ENCODE results near the gene MISP. TPM values are rescaled to one million over a fixed set of nuclear protein-coding genes. Genes with fewer than 3 reads are reported as not detected.

Gene MISP
- total and polyA plus RNA-seq, 2 of the 13 experiments (the other 11 are each of a cell fraction or from before 2014, with no cell fraction given) = 0.67 to 1.3 TPM

DNA sequence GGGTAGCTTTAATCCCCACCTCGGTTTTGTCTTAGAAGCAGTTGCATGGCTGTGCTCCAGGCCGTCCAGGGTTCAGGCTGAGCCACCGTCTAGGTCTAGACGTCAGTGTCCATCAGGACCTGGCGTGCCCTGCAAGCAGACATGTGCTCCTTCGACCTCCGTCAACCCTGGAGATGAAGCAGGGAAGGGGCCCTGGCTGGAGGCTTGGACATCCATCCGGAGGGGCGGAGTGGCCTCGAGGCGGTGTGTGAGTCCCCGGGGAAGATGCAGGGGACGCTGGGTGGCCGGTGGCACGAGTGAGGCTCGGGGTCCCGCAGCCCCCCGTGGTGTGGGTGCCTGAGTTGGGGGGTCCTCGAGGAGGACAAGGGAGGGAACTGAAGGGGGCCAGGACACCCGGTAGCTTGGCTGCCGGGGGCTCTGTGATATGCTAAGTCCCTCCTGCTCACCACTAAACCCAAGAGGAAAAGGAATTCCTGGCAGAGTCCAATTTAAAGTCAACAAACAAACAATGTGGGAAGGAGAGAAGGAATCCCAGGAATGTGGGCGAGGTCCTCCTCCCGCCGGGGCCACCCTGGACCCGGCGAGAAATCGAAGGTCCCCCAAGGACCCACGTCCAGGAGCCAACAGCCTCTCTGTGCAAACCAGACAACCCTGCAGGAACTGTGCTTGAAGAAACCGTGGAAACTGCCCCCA is 31.4 kb downstream of the MISP start (continued):
- no peak for TF ChIP-seq FOXM1 (CRISPR knock-in tag; IDR thresholded peaks at IDR 0.05)
- peak; percentile 70 for TF ChIP-seq ELF3 (CRISPR knock-in tag; IDR thresholded peaks at IDR 0.05)
- TF ChIP-seq ZNF484 (CRISPR knock-in tag; IDR thresholded peaks at IDR 0.05; ENCODE audit: borderline replicate concordance, low read depth) = no peak
- peak; percentile 76 for TF ChIP-seq ZNF792 (CRISPR knock-in tag; IDR thresholded peaks at IDR 0.05)
- TF ChIP-seq, protein P1, sequence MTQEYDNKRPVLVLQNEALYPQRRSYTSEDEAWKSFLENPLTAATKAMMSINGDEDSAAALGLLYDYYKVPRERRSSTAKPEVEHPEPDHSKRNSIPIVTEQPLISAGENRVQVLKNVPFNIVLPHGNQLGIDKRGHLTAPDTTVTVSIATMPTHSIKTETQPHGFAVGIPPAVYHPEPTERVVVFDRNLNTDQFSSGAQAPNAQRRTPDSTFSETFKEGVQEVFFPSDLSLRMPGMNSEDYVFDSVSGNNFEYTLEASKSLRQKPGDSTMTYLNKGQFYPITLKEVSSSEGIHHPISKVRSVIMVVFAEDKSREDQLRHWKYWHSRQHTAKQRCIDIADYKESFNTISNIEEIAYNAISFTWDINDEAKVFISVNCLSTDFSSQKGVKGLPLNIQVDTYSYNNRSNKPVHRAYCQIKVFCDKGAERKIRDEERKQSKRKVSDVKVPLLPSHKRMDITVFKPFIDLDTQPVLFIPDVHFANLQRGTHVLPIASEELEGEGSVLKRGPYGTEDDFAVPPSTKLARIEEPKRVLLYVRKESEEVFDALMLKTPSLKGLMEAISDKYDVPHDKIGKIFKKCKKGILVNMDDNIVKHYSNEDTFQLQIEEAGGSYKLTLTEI (CRISPR knock-in tag; conservative IDR thresholded peaks at IDR 0.05) = no peak
- TF ChIP-seq NFRKB (IDR thresholded peaks at IDR 0.05) = no peak
- TF ChIP-seq RARG (CRISPR knock-in tag; IDR thresholded peaks at IDR 0.05; ENCODE audit: low read depth) = no peak
- no peak for TF ChIP-seq MEF2D (CRISPR knock-in tag; IDR thresholded peaks at IDR 0.05)
- TF ChIP-seq ZEB1 (IDR thresholded peaks at IDR 0.05; ENCODE audit: insufficient replicate concordance, low read depth) = peak; percentile 46
- TF ChIP-seq, protein P2, sequence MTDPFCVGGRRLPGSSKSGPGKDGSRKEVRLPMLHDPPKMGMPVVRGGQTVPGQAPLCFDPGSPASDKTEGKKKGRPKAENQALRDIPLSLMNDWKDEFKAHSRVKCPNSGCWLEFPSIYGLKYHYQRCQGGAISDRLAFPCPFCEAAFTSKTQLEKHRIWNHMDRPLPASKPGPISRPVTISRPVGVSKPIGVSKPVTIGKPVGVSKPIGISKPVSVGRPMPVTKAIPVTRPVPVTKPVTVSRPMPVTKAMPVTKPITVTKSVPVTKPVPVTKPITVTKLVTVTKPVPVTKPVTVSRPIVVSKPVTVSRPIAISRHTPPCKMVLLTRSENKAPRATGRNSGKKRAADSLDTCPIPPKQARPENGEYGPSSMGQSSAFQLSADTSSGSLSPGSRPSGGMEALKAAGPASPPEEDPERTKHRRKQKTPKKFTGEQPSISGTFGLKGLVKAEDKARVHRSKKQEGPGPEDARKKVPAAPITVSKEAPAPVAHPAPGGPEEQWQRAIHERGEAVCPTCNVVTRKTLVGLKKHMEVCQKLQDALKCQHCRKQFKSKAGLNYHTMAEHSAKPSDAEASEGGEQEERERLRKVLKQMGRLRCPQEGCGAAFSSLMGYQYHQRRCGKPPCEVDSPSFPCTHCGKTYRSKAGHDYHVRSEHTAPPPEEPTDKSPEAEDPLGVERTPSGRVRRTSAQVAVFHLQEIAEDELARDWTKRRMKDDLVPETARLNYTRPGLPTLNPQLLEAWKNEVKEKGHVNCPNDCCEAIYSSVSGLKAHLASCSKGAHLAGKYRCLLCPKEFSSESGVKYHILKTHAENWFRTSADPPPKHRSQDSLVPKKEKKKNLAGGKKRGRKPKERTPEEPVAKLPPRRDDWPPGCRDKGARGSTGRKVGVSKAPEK (CRISPR knock-in tag; IDR thresholded peaks at IDR 0.05; ENCODE audit: borderline replicate concordance) = 0 out of 2 replicates have a peak, but pooled peaks have one; percentile 59
- TF ChIP-seq, protein P3, sequence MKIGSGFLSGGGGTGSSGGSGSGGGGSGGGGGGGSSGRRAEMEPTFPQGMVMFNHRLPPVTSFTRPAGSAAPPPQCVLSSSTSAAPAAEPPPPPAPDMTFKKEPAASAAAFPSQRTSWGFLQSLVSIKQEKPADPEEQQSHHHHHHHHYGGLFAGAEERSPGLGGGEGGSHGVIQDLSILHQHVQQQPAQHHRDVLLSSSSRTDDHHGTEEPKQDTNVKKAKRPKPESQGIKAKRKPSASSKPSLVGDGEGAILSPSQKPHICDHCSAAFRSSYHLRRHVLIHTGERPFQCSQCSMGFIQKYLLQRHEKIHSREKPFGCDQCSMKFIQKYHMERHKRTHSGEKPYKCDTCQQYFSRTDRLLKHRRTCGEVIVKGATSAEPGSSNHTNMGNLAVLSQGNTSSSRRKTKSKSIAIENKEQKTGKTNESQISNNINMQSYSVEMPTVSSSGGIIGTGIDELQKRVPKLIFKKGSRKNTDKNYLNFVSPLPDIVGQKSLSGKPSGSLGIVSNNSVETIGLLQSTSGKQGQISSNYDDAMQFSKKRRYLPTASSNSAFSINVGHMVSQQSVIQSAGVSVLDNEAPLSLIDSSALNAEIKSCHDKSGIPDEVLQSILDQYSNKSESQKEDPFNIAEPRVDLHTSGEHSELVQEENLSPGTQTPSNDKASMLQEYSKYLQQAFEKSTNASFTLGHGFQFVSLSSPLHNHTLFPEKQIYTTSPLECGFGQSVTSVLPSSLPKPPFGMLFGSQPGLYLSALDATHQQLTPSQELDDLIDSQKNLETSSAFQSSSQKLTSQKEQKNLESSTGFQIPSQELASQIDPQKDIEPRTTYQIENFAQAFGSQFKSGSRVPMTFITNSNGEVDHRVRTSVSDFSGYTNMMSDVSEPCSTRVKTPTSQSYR (CRISPR knock-in tag; IDR thresholded peaks at IDR 0.05; ENCODE audit: borderline replicate concordance) = no peak
- TF ChIP-seq, protein P4, sequence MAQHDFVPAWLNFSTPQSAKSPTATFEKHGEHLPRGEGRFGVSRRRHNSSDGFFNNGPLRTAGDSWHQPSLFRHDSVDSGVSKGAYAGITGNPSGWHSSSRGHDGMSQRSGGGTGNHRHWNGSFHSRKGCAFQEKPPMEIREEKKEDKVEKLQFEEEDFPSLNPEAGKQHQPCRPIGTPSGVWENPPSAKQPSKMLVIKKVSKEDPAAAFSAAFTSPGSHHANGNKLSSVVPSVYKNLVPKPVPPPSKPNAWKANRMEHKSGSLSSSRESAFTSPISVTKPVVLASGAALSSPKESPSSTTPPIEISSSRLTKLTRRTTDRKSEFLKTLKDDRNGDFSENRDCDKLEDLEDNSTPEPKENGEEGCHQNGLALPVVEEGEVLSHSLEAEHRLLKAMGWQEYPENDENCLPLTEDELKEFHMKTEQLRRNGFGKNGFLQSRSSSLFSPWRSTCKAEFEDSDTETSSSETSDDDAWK (CRISPR knock-in tag; IDR thresholded peaks at IDR 0.05) = no peak
- peak; percentile 55; the same call in 1 of the 2 replicates for TF ChIP-seq TBX2 (CRISPR knock-in tag; IDR thresholded peaks at IDR 0.05; ENCODE audit: borderline replicate concordance)
- peak; percentile 67; the same call in 1 of the 2 replicates for TF ChIP-seq ZNF274 (CRISPR knock-in tag; IDR thresholded peaks at IDR 0.05)
- peak; percentile 71 for TF ChIP-seq HDAC2 (CRISPR knock-in tag; IDR thresholded peaks at IDR 0.05)
- TF ChIP-seq SUZ12 (IDR thresholded peaks at IDR 0.05; ENCODE audit: low read depth, low read length) = no peak
- no peak for TF ChIP-seq MBD4 (IDR thresholded peaks at IDR 0.05; ENCODE audit: borderline replicate concordance, low read length)
- no peak for TF ChIP-seq ATM (IDR thresholded peaks at IDR 0.05; ENCODE audit: borderline replicate concordance)
- 0 out of 2 replicates have a peak, but pooled peaks have one; percentile 48 for TF ChIP-seq DPF2 (CRISPR knock-in tag; IDR thresholded peaks at IDR 0.05; ENCODE audit: borderline replicate concordance, low read depth)
- no peak for TF ChIP-seq JARID2 (CRISPR knock-in tag; IDR thresholded peaks at IDR 0.05; ENCODE audit: insufficient replicate concordance)
- no peak for TF ChIP-seq ZNF543 (CRISPR knock-in tag; IDR thresholded peaks at IDR 0.05)
- TF ChIP-seq KDM5B (CRISPR knock-in tag; IDR thresholded peaks at IDR 0.05; ENCODE audit: borderline replicate concordance) = peak; percentile 60; the same call in 1 of the 2 replicates

Data from HepG2 (cell line).